HG03045 (cell line): ENCODE data around the gene DOCK7.
"Not testable (repeated sequence)": the region's sequence is repeated elsewhere in the genome, so short reads cannot be mapped to it uniquely, and the experiment has no call there.

Experiments used
- ATAC-seq: cut with Tn5 transposase; IDR thresholded peaks from one replicate; pipeline ENCODE4 v1.9.1; 2021; ENCODE audit warnings: mild to moderate bottlenecking, moderate library complexity; ENCODE audit not compliant: unreplicated experiment

Gene DOCK7, protein sequence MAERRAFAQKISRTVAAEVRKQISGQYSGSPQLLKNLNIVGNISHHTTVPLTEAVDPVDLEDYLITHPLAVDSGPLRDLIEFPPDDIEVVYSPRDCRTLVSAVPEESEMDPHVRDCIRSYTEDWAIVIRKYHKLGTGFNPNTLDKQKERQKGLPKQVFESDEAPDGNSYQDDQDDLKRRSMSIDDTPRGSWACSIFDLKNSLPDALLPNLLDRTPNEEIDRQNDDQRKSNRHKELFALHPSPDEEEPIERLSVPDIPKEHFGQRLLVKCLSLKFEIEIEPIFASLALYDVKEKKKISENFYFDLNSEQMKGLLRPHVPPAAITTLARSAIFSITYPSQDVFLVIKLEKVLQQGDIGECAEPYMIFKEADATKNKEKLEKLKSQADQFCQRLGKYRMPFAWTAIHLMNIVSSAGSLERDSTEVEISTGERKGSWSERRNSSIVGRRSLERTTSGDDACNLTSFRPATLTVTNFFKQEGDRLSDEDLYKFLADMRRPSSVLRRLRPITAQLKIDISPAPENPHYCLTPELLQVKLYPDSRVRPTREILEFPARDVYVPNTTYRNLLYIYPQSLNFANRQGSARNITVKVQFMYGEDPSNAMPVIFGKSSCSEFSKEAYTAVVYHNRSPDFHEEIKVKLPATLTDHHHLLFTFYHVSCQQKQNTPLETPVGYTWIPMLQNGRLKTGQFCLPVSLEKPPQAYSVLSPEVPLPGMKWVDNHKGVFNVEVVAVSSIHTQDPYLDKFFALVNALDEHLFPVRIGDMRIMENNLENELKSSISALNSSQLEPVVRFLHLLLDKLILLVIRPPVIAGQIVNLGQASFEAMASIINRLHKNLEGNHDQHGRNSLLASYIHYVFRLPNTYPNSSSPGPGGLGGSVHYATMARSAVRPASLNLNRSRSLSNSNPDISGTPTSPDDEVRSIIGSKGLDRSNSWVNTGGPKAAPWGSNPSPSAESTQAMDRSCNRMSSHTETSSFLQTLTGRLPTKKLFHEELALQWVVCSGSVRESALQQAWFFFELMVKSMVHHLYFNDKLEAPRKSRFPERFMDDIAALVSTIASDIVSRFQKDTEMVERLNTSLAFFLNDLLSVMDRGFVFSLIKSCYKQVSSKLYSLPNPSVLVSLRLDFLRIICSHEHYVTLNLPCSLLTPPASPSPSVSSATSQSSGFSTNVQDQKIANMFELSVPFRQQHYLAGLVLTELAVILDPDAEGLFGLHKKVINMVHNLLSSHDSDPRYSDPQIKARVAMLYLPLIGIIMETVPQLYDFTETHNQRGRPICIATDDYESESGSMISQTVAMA (N-terminal part only)

DNA sequence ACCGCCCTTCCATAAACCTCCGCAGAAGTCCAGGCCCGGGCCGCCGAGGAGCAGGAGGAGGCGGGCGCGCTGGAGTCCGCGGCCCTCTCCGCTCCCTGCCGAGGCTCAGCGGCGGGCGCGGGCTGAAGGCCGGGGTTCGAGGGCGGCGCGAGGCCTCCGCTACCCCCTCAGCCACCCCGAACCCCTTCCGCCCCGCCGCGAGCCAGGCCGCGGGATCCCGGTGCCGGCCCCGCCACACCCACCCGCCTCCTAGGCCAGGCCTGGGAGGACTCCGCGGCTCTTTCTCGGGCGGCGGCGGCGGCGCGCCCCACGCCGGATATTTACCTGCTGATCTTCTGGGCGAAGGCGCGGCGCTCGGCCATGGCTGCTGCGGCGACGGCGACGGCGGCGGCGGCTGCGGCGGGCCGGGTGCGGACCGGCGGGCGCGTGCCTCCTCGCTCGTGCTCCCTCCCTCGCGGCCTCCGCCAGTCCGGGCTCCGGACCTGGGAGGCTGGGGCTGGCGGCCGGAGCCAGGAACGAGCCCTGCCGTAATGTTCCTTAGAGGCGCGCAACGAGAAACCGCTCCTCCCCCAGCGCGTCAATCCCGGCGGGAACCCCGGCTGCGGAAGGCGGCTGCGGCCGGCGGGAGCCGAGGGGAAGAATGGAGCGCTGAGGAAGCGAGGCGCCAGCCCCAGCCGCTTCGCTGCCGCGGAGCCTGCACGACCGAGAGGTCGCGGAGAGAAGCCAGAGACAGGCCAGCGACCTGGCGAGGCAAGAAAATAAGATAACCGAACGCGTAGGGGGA is at the start of gene DOCK7:
DOCK7 (minus strand) TSS at position 484 of the 784 bp plus-strand sequence; CDS start at position 362, 122 bp downstream.
- ATAC-seq: peak; percentile 81

GRCh38 chr1:62735491-62736171 is 47.4 kb upstream of the DOCK7 start:
- no peak for ATAC-seq

- ATAC-seq: no peak
These were observed 44.1 kb upstream of the DOCK7 start for GRCh38 chr1:62732331-62732730.

DNA sequence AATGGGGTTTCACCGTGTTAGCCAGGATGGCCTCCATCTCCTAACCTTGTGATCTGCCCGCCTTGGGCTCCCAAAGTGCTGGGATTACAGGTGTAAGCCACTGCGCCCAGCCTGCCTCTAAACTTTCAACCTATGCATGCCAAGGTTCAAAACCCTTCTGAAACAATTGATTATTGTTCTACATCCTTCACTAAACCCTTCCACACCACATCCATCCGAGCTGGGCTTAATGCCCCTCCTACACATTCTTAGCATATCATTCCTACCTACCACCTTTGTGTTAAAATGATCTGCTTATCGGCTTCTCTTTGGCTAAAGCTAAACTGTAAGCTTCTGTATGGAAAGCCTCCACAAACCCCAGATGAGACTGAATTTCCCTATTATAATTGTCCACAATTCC is 40.8 kb upstream of the DOCK7 start:
- no peak for ATAC-seq

GRCh38 chr1:62727656-62728407 is 39.6 kb upstream of the DOCK7 start:
- no peak for ATAC-seq

DNA sequence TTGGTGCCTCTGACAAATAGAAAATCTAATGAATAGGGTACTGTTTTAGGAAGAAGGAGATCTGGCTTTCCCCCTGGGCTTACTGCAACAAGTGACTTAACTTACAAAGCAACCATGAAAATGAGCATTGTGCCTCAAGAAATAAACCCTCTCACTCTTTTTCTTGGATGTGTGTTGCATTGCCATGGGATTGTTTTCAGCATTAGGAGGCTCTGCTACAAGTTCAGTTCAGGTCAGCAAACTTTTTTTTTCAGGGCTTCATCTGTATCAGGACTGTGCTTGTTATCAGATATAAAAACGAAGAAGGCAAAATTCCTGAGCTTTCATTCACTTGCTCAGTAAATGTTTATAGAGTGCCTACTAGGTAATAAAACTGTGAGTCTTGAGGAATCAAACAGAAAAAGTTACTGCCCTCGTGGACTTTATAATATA is 37.8 kb upstream of the DOCK7 start:
- ATAC-seq: no peak

DNA sequence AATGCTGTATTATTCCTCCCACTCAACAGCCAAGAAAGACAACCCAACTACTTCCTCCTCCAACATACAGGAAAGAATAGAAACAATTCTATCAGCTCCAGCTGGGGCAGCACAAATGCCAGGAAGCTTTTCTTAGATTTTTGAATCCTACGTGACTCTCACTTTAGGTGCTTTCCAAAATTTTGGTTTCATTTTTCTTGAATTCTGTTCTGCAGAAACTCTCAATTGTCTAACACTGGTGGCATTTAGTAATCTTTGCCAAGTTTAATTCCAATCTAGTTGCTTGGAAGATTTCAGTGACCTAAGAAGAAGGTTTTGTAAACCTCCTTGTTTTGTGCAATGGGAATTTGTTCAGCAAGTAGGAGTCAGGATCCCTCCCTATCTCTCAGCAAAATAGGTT is 37.1 kb upstream of the DOCK7 start:
- ATAC-seq: no peak

DNA sequence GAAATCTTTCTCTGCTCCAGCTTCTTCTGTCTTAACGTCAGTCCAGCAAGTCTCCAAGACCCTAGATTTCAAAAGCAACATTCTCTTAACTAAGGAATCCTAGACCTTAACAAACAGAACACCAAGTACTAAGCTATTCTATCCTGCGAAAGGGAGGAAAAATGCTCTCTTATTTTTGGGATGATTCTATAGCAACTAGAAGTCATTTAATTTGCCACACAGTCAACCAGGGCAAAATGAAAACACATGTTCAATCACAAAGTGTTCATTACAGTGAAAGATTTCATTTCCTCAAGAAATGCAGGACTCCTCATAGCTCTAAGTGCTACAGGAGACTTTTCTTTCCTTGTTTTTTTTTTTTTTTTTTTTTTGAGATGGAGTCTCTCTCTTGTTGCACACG is 36.2 kb upstream of the DOCK7 start:
- no peak for ATAC-seq

DNA sequence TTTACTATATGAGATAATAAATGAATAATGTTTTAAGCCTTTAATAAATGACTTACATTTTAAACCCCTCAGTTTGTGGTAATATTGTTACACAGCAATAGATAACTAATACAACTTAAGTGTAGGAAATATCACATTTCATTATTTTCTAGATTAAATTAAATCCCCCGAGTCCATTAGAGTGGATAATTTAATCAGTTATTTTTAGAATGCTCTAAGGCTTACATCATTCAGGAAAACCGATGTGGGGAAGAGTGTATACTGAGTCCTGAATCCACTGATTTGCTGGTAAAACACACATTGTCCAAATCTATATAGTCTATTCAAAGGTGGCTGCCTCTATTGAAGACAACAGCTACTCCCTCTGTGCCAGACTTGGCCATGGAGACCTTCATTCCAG is 35.7 kb upstream of the DOCK7 start:
- no peak for ATAC-seq

GRCh38 chr1:62722796-62723195 is 34.6 kb upstream of the DOCK7 start:
- no peak for ATAC-seq

GRCh38 chr1:62720946-62721554 is 32.9 kb upstream of the DOCK7 start:
- ATAC-seq: no peak

- not testable (repeated sequence) for ATAC-seq
These were observed 30.2 kb upstream of the DOCK7 start for GRCh38 chr1:62718400-62718799.

DNA sequence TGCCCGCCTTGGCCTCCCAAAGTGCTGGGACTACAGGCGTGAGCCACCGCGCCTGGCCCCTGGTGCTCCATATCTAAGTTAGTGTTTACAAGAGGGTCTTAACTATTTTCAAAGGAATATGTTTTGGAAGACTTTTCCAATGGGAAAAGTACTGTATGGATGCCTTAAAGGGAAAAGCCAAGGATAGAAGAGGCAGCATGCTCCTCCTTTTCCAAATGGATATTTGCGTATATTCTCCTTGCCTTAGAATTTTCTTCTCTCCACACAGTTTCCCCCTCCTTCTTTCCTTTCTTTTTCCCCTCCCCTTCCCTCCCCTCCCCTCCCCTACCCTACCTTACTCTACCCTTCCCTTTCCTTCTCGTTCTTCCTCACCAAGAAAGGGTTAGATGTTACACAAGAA is 29.3 kb upstream of the DOCK7 start:
- ATAC-seq: no peak

GRCh38 chr1:62716397-62716796 is 28.2 kb upstream of the DOCK7 start:
- no peak for ATAC-seq

DNA sequence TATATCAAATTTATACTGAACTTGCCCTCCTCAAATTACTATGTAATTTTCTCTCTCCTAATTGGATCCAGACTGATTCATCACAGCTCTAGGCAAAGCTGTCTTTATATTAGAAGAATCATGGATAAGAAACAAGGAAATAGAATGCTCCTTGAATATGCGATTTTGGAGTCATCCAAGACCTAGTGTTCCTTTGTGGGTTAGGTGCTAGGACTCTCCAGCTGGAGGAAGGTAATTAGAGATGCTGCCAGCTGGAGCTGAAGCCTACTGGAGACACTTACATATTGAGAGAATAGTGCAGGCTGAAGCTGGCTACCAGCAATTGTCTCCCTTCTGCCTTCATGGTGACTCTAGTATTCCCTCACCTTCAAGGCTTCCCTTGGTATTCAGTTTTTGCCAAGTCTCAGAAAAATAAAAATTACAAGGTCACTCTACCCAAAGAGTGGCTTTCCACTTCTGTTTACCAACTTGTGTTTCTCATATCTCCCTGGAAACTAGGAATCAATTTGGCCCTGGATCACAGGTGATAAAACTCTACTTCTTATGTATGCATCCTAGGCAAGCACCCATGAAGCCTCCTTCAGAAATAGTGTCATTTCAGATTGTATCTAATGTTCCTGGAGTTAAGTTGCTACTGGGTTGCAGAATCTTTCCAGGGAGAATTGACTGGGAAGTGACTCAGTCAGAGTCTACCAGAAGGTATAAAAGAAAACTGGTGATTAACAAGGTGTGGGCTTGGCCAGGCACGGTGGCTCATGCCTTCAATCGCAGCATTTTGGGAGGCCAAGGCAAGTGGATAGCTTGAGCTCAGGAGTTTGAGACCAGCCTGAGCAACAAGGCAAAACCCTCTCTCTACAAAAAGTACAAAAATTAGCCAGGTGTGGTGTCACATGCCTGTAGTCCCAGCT is 24.4 kb upstream of the DOCK7 start:
- no peak for ATAC-seq

DNA sequence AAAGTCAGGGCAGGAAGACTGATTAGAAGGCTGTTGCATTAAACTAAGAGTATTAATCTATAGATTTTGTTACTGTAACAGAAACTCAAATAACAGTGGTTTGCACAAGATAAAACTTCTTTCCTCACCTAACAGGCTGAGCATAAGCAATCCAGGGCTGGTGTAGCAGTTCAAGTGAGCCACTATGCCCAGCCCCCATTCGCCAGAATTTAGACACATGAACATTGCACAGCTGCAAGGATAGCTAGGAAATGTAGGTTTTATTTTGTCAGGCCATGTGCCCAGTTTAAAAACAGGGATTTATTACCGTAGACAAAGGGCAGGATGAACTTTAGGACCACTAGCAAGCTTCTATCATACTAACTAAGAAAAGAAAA is 19.5 kb upstream of the DOCK7 start:
- ATAC-seq: no peak

DNA sequence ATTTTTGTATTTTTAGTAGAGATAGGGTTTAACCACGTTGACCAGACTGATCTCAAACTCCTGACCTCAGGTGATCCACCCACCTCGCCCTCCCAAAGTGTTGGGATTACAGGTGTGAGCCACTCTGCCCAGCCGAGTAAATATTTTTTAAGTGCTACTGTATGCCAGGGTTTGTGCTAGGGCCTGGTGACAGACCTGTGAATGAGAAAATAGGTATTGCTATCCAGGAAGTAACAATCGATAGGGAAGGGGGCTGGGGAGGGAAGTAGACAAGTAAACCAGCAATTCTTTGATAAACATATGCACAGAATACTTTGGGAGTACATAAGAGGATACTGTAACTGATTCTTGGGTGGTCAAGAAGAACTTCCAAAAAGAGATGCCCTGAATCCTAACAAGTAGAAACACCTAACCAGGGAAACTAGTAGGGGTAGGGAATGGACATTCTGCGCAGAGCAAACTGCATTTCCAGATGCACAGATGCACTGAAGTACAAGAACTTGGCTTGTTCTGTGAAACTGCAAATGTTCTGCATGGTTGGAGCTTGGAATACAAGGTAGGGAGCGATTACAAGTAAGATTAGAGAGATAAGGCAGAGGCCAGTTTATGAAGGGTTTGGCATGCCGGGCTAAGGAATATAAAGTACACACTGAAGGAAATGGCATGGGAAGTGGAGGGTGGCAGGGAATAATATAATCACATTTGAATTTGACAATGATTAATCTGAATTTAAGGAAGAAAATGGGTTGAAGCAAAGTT is 19.0 kb upstream of the DOCK7 start:
- ATAC-seq: no peak
